Cardiac fibroblast (primary cell): ENCODE measurements around the gene UGT1A7.

Experiments used
- DNase-seq, 2 donors: peaks; one replicate each; pipeline versions ENCODE4 v3.0.0 to v3.0.0-alpha.2; 2010; ENCODE audit warnings: low read depth in 2 of 2
- H3K4me3 ChIP-seq, 2 donors: replicated peaks in 1 of 2; 1 replicate in 1 of 2; 2 replicates in 1 of 2; pipeline ENCODE4 v1.5.1; 2011; ENCODE audit warnings: low read depth in 2 of 2, low read length in 2 of 2, mild to moderate bottlenecking in 2 of 2, moderate library complexity in 1 of 2
- CTCF ChIP-seq: IDR thresholded peaks from one replicate; pipeline ENCODE4 v1.5.1; 2011; ENCODE audit warnings: low read depth, mild to moderate bottlenecking, low read length, inconsistent platforms

The UGT1A7 gene

GRCh38 chr2:233764264-233764663 is 82.6 kb downstream of the UGT1A7 start:
- TF ChIP-seq CTCF, result no peak
- peak; percentile 39 to 63 for DNase-seq

GRCh38 chr2:233764761-233765160 is 83.1 kb downstream of the UGT1A7 start:
- no peak overlapping the region for H3K4me3 ChIP-seq
- DNase-seq, result no peak
- no peak for TF ChIP-seq CTCF

More at GRCh38 chr2:233764264-233764663, 82.6 kb downstream of the UGT1A7 start:
- H3K4me3 ChIP-seq, result no peak overlapping the region

GRCh38 chr2:233766416-233766815 is 84.7 kb downstream of the UGT1A7 start:
- DNase-seq, result no peak
- no peak overlapping the region for H3K4me3 ChIP-seq
- no peak for TF ChIP-seq CTCF

- DNase-seq, result no peak
- no peak for TF ChIP-seq CTCF
- no peak overlapping the region for H3K4me3 ChIP-seq
Observed at GRCh38 chr2:233768076-233768475, 86.4 kb downstream of the UGT1A7 start.

- no peak for DNase-seq
- no peak for TF ChIP-seq CTCF
- no peak overlapping the region for H3K4me3 ChIP-seq
Observed at GRCh38 chr2:233769260-233769659, 87.6 kb downstream of the UGT1A7 start.

- DNase-seq, result no peak
- no peak overlapping the region for H3K4me3 ChIP-seq
- no peak for TF ChIP-seq CTCF
Observed at GRCh38 chr2:233772153-233772552, 90.5 kb downstream of the UGT1A7 start.

- no peak for TF ChIP-seq CTCF
- peak in 1 of 2 donors; percentile 36 for DNase-seq
- no peak overlapping the region for H3K4me3 ChIP-seq
Observed at GRCh38 chr2:233772583-233772982, 90.9 kb downstream of the UGT1A7 start.
